MG63 (cell line): Measurements from ENCODE around the gene GGA2. TPM values are rescaled to one million over a fixed set of nuclear protein-coding genes. Genes with fewer than 3 reads are reported as not detected.
"Not testable (repeated sequence)": the region's sequence is repeated elsewhere in the genome, so short reads cannot be mapped to it uniquely, and the experiment has no call there.

Source experiments
- DNase-seq: peaks from one replicate; pipeline ENCODE4 v3.0.0-alpha.2; 2020
- H3K27me3 ChIP-seq: fragments of 250-450 bp; sonication (Bioruptor Pico); 2 replicates; pipeline ENCODE4 v1.5.1; 2020; ENCODE audit warnings: mild to moderate bottlenecking, moderate library complexity
- H3K36me3 ChIP-seq: fragments of 250-450 bp; sonication (Bioruptor Pico); 2 replicates; pipeline ENCODE4 v1.5.1; 2020; ENCODE audit warnings: mild to moderate bottlenecking, moderate library complexity
- H3K4me3 ChIP-seq: fragments of 250-450 bp; sonication (Bioruptor Pico); 2 replicates; pipeline ENCODE4 v1.5.1; 2020; ENCODE audit warnings: mild to moderate bottlenecking, moderate library complexity
- H3K9me3 ChIP-seq: fragments of 250-450 bp; sonication (Bioruptor Pico); 2 replicates; pipeline ENCODE4 v1.5.1; 2020; ENCODE audit warnings: mild to moderate bottlenecking, moderate library complexity
- total RNA-seq: library from RNA; depleted of rRNA; stranded (reverse); fragments of >200 nt; shearing (Covaris generic); gene quantifications from 2 replicates; pipeline ENCODE4 v1.2.3, GENCODE V29; 2014; ENCODE audit warnings: low replicate concordance

The GGA2 gene
- total RNA-seq, 1 experiment from 2014 or later = 44.2 TPM

GRCh38 chr16:23528644-23529310, 18.5 kb upstream of the GGA2 start:
- Histone ChIP-seq H3K27me3 (no peaks in the 10 kb centered on the region), H3K9me3 (no peaks in the 10 kb centered on the region), H3K4me3 (no peak overlapping the region), H3K36me3 (peaks cover 76% of the 10 kb centered on the region)
- no peak for DNase-seq

- DNase-seq = no peak
- Histone ChIP-seq H3K9me3 (no peaks in the 10 kb centered on the region), H3K36me3 (peaks cover 76% of the 10 kb centered on the region), H3K4me3 (no peak overlapping the region), H3K27me3 (no peaks in the 10 kb centered on the region)
These were observed 17.8 kb upstream of the GGA2 start for GRCh38 chr16:23527961-23528643.

DNA sequence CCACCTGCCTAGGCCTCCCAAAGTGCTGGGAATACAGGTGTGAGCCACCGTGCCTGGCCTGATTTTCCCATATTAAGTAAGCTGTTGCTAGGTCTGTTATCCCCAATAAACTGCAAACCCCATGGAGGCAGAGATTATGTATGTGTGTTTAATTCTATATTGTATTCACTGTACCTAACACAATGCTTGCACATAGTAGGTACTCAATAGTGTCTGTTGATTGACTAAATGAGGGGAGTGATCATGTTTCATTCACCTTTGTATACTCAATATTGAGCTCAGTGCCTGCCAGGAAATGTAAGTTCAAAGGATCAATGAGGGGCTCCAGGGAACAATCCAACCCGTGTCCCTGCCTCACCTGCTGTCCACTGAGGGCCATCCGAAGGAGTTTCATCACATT, 14.6 kb upstream of the GGA2 start:
- peaks cover 73% of the 10 kb centered on the region for H3K36me3 ChIP-seq

GRCh38 chr16:23523876-23524385, 13.6 kb upstream of the GGA2 start:
- Histone ChIP-seq H3K4me3 (no peak overlapping the region), H3K36me3 (peaks cover 72% of the 10 kb centered on the region)

More for the DNA sequence above, 14.6 kb upstream of the GGA2 start:
- no peak overlapping the region for H3K4me3 ChIP-seq
- no peaks in the 10 kb centered on the region for H3K9me3 ChIP-seq
- H3K27me3 ChIP-seq = no peaks in the 10 kb centered on the region
- no peak for DNase-seq

GRCh38 chr16:23523321-23523720, 13.0 kb upstream of the GGA2 start:
- Histone ChIP-seq H3K4me3 (no peak overlapping the region), H3K27me3 (no peaks in the 10 kb centered on the region), H3K9me3 (no peaks in the 10 kb centered on the region), H3K36me3 (peaks cover 70% of the 10 kb centered on the region)
- DNase-seq = no peak

More at GRCh38 chr16:23523876-23524385, 13.6 kb upstream of the GGA2 start:
- Histone ChIP-seq H3K9me3 (no peaks in the 10 kb centered on the region), H3K27me3 (no peaks in the 10 kb centered on the region)
- no peak for DNase-seq

DNA sequence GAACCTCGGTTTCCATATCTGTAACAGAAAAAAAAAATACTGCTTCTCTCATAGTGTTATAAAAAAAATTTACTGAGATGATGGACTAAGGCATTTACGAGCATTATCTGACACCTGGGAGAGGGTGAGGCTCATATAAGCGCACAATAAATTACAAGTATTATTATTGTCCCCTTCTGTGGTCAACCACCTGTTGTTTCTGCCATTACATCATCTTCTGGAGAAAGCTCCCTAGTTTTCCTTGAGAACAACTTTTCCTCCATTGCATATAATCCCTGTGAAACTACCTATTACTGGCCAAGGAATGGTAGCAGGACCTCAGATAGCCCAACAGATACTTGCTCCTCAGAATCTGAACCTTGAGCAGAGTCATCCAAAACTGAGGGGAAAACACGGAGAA, 11.7 kb upstream of the GGA2 start:
- peaks cover 64% of the 10 kb centered on the region for H3K36me3 ChIP-seq

DNA sequence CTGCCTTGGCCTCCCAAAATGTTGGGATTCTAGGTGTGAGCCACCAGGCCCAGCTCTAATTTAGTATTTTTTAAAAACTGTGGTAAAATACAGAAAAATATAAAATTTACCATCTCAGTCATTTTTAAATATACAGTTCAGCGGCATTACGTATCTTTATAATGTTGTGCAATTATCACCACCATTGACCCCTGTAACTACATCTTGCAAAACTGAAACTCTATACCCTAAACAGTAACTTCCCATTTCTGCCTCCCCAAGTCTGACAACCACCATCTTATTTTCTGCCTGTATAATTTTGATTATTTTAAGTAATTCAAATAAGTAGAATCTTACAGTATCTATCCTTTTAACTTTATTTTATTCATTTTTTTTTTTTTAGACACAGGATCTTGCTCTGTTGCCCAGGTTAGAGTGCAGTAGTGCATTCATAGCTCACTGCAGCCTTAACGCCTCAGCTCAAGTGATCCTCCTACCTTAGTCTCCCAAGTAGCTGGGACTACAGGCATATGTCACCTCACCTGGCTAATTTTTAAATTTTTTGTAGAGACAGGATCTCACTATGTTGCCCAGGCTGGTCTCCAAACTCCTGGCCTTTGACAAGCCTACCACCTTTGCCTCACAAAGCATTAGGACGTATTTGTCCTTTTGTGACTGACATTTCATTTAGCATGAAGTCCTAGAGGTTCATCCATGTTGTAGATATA, 10.9 kb upstream of the GGA2 start:
- Histone ChIP-seq H3K4me3 (no peak overlapping the region), H3K36me3 (peaks cover 60% of the 10 kb centered on the region), H3K27me3 (no peaks in the 10 kb centered on the region), H3K9me3 (no peaks in the 10 kb centered on the region)
- no peak for DNase-seq

More for the DNA sequence above, 11.7 kb upstream of the GGA2 start:
- Histone ChIP-seq H3K27me3 (no peaks in the 10 kb centered on the region), H3K4me3 (no peak overlapping the region), H3K9me3 (no peaks in the 10 kb centered on the region)
- DNase-seq = no peak

GRCh38 chr16:23520500-23520899, 10.2 kb upstream of the GGA2 start:
- Histone ChIP-seq H3K36me3 (peaks cover 60% of the 10 kb centered on the region), H3K27me3 (no peaks in the 10 kb centered on the region), H3K9me3 (no peaks in the 10 kb centered on the region), H3K4me3 (no peak overlapping the region)
- no peak for DNase-seq

DNA sequence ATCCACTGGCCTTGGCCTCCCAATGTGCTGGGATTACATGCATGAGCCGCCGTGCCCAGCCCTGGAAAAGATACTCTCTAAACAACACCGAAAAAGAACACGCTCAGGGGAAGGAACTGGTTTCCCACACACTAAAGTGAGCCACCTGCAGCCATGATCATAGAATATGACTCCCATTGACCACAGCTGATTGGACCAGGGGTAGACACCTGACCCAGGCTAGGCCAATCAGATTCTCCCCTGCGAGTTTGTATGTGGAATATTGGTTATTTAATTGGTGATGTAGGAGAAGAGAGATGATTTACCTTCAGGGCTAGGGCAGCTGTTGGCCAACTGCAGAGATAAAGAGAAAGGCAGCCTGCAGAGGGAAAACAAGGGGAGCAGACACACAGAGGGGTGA, 9.0 kb upstream of the GGA2 start:
- H3K9me3 ChIP-seq = no peaks in the 10 kb centered on the region
- H3K4me3 ChIP-seq = no peak overlapping the region
- DNase-seq = no peak
- H3K27me3 ChIP-seq = no peaks in the 10 kb centered on the region
- peaks cover 53% of the 10 kb centered on the region for H3K36me3 ChIP-seq

GRCh38 chr16:23518435-23518891, 8.2 kb upstream of the GGA2 start:
- Histone ChIP-seq H3K9me3 (no peaks in the 10 kb centered on the region), H3K4me3 (no peak overlapping the region), H3K36me3 (peaks cover 45% of the 10 kb centered on the region), H3K27me3 (no peaks in the 10 kb centered on the region)
- no peak for DNase-seq

DNA sequence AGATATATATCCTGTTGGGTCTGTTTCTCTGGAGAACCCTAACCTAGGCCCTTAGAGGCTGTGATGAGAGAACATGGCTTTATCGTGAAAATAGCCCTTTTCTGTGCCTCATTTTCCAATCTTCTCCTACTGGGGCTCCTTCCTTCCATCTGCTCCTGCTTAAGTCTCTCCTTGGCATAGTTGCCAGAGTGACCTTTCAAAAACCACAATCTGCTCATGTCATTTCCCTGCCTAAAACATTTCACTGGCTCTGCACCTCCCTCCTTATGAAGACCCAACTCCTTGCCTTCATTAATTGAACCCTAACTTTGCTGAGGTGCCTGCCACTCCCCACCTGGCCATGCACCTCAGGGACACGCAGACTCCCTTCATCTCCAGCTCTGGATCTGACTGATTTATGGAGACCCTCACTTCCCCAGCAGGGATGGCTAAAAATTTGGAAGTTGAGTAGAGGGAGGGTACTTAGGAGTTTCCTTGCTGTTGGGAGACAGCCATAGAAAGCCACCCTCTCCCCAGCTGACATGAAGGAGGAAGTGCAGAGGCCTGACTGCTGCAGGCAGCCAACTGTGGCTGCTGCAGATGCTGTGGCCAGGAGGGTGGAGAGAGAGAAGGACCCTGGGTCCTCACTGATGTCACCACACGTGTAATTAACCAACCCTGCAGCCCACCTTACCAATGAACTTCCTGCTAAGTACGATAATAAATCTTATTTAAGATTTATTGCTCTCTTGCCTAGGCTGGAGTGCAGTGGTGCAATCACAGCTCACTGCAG, 6.3 kb upstream of the GGA2 start:
- no peak for DNase-seq
- H3K36me3 ChIP-seq = peaks cover 28% of the 10 kb centered on the region
- no peaks in the 10 kb centered on the region for H3K27me3 ChIP-seq
- no peaks in the 10 kb centered on the region for H3K9me3 ChIP-seq
- no peak overlapping the region for H3K4me3 ChIP-seq

DNA sequence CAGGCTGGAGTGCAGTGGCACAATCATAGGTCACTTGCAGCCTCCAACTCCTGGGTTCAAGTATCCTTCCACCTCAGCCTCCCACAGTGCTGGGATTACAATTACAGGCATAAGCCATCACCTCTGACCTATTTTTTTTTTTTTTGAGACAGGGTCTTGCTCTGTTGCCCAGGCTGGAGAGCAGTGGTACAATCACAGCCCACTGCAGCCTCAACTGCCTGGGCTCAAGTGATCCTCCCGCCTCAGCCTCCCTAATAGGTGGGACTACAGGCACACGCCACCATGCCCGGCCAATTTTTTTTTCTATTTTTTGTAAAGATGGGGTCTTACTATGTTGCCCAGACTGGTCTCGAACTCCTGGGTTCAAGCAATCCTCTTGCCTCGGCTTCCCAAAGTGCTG, 5.6 kb upstream of the GGA2 start:
- Histone ChIP-seq H3K36me3 (peaks cover 25% of the 10 kb centered on the region), H3K27me3 (no peaks in the 10 kb centered on the region), H3K9me3 (no peaks in the 10 kb centered on the region), H3K4me3 (no peak overlapping the region)
- no peak for DNase-seq

- DNase-seq = no peak
- Histone ChIP-seq H3K36me3 (peaks cover 19% of the 10 kb centered on the region), H3K27me3 (no peaks in the 10 kb centered on the region), H3K9me3 (no peaks in the 10 kb centered on the region), H3K4me3 (no peak overlapping the region)
These were observed 4.3 kb upstream of the GGA2 start for GRCh38 chr16:23514381-23515152.

GRCh38 chr16:23512168-23512695, 1.9 kb upstream of the GGA2 start:
- no peaks in the 10 kb centered on the region for H3K9me3 ChIP-seq
- H3K36me3 ChIP-seq = peaks cover 16% of the 10 kb centered on the region
- no peak for DNase-seq

GRCh38 chr16:23511731-23512130, 1.4 kb upstream of the GGA2 start:
- no peak for DNase-seq
- H3K4me3 ChIP-seq = no peak overlapping the region
- H3K27me3 ChIP-seq = no peaks in the 10 kb centered on the region
- H3K9me3 ChIP-seq = no peaks in the 10 kb centered on the region
- peaks cover 16% of the 10 kb centered on the region for H3K36me3 ChIP-seq

More at GRCh38 chr16:23512168-23512695, 1.9 kb upstream of the GGA2 start:
- Histone ChIP-seq H3K27me3 (no peaks in the 10 kb centered on the region), H3K4me3 (no peak overlapping the region)

- not testable (repeated sequence) for H3K9me3 ChIP-seq, DNase-seq, H3K27me3 ChIP-seq
- Histone ChIP-seq H3K36me3 (peaks cover 16% of the 10 kb centered on the region), H3K4me3 (peak overlapping the region; percentile 53)
These were observed 599 bp upstream of the GGA2 start for GRCh38 chr16:23510915-23511270.
